Fibroblast of mammary gland (primary cell): ENCODE measurements around the gene NUDT4.
A peak's percentile ranks its signal among the peaks of the same experiment; 100 is the strongest.

ENCODE experiments used
- DNase-seq: peaks from one replicate; pipeline ENCODE4 v3.0.0-alpha.2; 2010; ENCODE audit warnings: low read depth
- H3K4me3 ChIP-seq: 2 replicates; pipeline ENCODE4 v1.5.1; 2011; ENCODE audit warnings: low read depth, mild to moderate bottlenecking, low read length, moderate library complexity; ENCODE audit not compliant: control insufficient read depth
- TF ChIP-seq, protein P1 (sequence below): conservative IDR thresholded peaks from 2 replicates; pipeline ENCODE4 v1.5.1; 2011; ENCODE audit warnings: low read depth, low read length, inconsistent platforms; ENCODE audit not compliant: control insufficient read depth, insufficient read depth

NUDT4 gene

DNA sequence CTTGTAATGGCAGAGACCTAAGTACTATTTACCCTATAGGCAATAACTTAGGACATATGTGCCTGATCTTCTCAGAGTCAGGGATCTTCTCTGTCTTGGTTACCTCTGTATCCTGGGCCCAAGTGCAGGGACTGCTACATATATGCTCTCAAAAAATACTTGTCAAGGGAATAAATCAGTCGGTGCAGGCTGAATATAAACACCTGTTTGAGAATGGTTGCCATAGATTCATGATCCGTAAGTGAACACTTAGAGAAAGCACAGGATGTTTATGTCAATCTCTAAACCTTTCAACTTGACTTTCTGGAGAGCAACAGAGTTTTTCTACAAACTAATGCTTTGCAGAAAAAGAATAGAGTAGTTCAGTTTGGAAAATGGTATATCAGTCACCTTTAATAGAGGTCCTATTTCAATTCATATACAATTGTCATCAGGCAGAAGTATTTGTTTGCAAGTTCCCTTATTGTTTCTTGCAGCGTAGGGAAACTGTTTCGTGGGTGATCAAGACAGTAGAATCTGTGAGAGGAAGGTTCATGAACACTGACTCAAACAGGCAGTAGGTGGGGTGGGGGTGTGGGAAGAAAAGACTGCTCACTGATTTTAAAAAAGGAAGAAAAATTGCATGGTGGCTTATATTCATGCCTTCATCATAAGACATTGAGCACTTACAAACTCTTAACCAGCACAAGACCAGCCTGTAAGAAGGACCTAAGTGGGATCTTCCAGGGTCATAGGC lies 70.0 kb downstream of the NUDT4 start:
- no peak for DNase-seq
- TF ChIP-seq, protein P1, sequence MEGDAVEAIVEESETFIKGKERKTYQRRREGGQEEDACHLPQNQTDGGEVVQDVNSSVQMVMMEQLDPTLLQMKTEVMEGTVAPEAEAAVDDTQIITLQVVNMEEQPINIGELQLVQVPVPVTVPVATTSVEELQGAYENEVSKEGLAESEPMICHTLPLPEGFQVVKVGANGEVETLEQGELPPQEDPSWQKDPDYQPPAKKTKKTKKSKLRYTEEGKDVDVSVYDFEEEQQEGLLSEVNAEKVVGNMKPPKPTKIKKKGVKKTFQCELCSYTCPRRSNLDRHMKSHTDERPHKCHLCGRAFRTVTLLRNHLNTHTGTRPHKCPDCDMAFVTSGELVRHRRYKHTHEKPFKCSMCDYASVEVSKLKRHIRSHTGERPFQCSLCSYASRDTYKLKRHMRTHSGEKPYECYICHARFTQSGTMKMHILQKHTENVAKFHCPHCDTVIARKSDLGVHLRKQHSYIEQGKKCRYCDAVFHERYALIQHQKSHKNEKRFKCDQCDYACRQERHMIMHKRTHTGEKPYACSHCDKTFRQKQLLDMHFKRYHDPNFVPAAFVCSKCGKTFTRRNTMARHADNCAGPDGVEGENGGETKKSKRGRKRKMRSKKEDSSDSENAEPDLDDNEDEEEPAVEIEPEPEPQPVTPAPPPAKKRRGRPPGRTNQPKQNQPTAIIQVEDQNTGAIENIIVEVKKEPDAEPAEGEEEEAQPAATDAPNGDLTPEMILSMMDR: no peak
- no peak overlapping the region for H3K4me3 ChIP-seq

DNA sequence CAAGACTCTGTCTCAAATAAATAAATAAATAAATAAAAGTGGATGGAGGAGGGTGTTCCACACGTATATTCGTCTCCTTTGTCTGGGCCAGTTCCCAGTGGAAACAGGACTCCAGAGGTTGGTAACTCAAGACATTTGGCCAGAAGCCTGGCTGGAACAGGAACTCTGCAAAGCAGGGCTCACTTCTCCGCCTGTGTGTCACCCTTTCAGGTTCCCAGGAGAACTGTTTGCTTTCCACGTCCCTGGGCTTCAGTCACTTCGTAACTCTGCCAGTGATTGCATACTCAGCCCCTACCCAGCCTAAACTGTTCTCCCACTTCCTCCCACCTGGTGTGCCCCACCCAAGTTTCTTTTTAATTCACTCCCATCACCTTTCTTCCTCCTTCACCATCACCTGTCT lies 71.1 kb downstream of the NUDT4 start:
- no peak for DNase-seq
- TF ChIP-seq, protein P1: no peak
- H3K4me3 ChIP-seq: no peak overlapping the region

DNA sequence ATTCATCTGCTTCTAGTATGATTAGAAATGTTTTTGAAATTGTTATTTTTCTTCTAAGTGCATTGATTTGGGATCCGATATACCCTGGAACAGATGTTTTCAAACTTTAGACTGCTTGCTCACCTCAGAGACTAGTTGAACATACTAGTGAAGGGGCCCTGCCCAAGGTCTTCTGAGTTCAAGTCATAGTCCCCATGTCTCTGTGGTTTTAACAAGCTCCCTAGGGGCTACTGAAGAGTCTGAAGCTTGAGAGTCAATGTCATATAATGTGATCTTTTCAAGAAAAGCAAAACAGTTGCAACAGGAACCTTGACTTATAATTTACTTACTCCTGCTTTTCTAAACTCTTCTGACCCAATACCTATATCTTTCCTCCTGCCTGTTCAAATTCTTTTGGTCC lies 71.6 kb downstream of the NUDT4 start:
- TF ChIP-seq, protein P1: no peak
- no peak overlapping the region for H3K4me3 ChIP-seq
- DNase-seq: no peak

DNA sequence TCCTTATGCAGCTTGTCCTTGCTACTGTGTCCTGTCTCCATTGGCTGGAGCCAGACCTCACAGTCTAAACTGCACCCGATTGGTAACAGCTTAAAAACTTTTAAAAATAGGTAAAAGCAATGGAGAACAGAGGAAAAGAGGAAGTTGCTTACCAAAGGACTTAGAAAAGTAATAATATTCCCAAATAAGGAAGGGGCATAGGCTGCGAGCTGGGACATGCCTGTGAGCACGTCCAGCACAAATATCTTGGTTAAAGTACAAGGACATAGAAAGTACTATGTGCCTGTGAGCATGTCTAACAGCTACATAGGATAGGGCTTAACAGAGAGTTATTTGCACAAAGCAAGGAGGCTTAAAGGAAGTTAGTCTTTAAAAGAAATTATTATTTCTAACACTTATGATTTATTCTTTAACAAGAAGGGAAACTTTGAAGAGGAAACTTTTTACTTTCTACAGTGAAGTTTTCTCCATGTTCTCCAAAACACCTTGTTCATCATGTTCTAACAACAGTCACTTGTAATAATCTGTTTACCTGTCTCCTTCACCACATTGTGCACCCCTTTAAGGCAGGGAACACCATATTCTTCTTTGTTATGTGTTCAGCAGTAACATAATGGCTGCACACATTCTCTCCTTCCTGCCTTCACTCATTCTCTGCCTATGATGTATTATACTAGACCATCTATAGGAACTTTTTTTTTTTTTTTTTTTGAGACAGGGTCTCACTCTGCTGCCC lies 73.9 kb downstream of the NUDT4 start:
- TF ChIP-seq, protein P1: no peak
- DNase-seq: no peak
- no peak overlapping the region for H3K4me3 ChIP-seq

GRCh38 chr12:93453633-93454032 lies 75.9 kb downstream of the NUDT4 start:
- peak; percentile 13 for DNase-seq
- TF ChIP-seq, protein P1: no peak
- no peak overlapping the region for H3K4me3 ChIP-seq

DNA sequence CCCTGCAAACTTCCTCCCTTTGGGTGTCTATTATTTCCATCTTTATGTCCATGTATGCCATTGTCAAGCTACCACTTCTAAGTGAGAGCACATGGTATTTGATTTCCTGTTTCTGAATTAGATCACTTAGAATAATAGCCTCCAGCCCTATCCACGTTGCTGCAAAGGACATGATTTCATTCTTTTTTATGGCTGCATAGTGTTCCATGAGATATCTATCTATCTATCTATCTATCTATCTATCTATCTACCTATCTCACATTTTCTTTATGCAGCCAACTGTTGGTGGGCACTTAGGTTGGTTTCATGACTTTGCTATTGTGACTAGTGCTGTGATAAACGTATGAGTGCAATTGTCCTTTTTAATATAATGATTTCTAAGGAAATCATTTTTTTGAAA lies 78.4 kb downstream of the NUDT4 start:
- TF ChIP-seq, protein P1: no peak
- DNase-seq: no peak
- H3K4me3 ChIP-seq: no peak overlapping the region
